Fibroblast of mammary gland (primary cell): ENCODE measurements around the gene SHB.

Experiments
- DNase-seq: peaks from one replicate; pipeline ENCODE4 v3.0.0-alpha.2; 2010; ENCODE audit warnings: low read depth
- H3K4me3 ChIP-seq: 2 replicates; pipeline ENCODE4 v1.5.1; 2011; ENCODE audit warnings: low read depth, mild to moderate bottlenecking, low read length, moderate library complexity; ENCODE audit not compliant: control insufficient read depth
- TF ChIP-seq, protein P1 (sequence below): conservative IDR thresholded peaks from 2 replicates; pipeline ENCODE4 v1.5.1; 2011; ENCODE audit warnings: low read depth, low read length, inconsistent platforms; ENCODE audit not compliant: control insufficient read depth, insufficient read depth

Gene SHB

DNA sequence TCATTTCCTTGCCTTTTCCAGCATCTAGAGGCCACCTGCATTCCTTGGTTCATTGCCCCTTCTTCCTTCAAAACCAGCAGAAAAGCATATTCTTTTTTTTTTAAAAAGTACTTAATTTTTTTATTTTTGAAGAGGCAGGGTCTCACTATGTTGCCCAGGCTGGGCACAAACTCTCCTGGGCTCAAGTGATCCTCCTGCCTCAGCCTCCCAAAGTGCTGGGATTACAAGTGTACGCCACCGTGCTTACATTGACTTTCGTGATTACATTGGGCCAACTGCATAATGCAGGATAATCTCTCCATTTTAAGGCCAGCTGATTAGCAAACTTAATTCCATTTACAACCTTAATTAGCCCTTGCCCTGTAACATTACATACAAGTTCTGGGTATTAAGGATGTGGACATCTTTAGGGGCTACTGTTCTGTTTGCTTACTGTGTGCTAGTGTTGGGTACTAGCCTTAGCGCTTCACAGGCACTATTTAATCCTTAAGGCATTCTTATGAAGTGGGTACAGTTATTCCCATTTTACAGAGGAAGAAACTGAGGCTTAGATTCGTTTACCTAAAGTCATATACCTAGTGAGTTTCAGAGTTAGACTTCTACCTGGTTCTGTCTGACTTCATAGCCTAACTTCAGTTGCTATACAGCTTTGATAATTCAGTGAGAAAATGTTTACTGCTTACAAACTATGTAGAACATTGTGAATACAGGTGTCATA lies 198.8 kb downstream of the SHB start:
- DNase-seq = no peak

More for the DNA sequence above, 198.8 kb downstream of the SHB start:
- TF ChIP-seq, protein P1, sequence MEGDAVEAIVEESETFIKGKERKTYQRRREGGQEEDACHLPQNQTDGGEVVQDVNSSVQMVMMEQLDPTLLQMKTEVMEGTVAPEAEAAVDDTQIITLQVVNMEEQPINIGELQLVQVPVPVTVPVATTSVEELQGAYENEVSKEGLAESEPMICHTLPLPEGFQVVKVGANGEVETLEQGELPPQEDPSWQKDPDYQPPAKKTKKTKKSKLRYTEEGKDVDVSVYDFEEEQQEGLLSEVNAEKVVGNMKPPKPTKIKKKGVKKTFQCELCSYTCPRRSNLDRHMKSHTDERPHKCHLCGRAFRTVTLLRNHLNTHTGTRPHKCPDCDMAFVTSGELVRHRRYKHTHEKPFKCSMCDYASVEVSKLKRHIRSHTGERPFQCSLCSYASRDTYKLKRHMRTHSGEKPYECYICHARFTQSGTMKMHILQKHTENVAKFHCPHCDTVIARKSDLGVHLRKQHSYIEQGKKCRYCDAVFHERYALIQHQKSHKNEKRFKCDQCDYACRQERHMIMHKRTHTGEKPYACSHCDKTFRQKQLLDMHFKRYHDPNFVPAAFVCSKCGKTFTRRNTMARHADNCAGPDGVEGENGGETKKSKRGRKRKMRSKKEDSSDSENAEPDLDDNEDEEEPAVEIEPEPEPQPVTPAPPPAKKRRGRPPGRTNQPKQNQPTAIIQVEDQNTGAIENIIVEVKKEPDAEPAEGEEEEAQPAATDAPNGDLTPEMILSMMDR = no peak
- H3K4me3 ChIP-seq = no peak overlapping the region
